GM12891 (cell line): ENCODE measurements around the gene EXD3.
"Not testable (repeated sequence)": the region's sequence is repeated elsewhere in the genome, so short reads cannot be mapped to it uniquely, and the experiment has no call there.

Experiments
- DNase-seq: peaks from one replicate; pipeline ENCODE4 v3.0.0; 2011; ENCODE audit warnings: low spot score; ENCODE audit not compliant: insufficient read length
- FAIRE-seq: peaks from 2 replicates; lab custom pipeline; 2011; peaks lifted over from hg19 to GRCh38; lab: Jason Lieb, UNC
- PAX5 ChIP-seq: IDR thresholded peaks from 2 replicates; pipeline ENCODE4 v1.6.1; 2011; ENCODE audit warnings: low read length, moderate library complexity, mild to moderate bottlenecking; ENCODE audit not compliant: insufficient read depth, severe bottlenecking
- POLR2A ChIP-seq: IDR thresholded peaks from 2 replicates; pipeline ENCODE4 v1.6.1; 2011; ENCODE audit warnings: low read depth, low read length, control low read depth
- POLR2AphosphoS5 ChIP-seq: IDR thresholded peaks from 2 replicates; pipeline ENCODE4 v1.6.1; 2011; ENCODE audit warnings: low read depth, low read length, control low read depth
- POU2F2 ChIP-seq: IDR thresholded peaks from 2 replicates; pipeline ENCODE4 v1.6.1; 2011; ENCODE audit warnings: low read depth, mild to moderate bottlenecking, control low read depth, low read length, moderate library complexity
- SPI1 ChIP-seq: IDR thresholded peaks from 2 replicates; pipeline ENCODE4 v1.6.1; 2011; ENCODE audit warnings: low read depth, low read length, control low read depth
- TAF1 ChIP-seq: IDR thresholded peaks from 2 replicates; pipeline ENCODE4 v1.6.1; 2011; ENCODE audit warnings: low read depth, low read length, control low read depth

The EXD3 gene

DNA sequence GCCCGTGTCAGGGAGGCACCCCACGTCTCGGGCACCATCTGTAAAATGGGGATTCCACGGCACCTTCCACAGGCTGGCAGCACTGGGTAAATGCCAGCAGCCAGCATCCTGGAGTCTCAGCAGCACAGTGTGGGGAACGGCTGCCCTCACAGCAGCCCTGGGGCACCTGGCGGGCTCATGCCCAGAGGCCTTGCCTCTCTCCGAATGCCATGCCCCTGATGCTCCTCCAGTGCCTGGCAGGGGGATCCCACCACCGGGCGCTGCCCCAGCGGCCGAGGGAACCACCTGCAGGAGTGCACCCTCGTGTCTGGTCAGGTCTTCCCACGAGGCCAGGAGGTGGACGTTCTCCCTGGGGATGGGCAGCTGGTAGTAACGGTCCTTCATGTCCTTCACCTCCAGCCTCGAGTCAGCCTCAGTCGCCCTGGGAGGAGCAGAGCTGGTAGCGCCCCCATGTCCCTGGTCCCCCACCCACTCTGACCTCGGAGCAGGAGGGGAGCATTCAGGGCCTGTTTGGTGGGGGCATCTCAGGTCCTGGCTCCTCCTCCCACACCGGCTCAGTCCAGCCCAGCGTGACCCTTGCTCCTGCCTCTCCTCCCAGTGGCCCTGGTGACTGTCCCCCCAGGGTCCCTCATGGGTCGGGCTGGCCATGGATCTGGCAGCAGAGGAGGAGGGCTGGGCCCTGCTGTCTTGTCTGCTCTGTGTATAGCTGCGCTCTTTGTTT lies 71.0 kb downstream of the EXD3 start:
- FAIRE-seq (no peak), DNase-seq (no peak)
- TF ChIP-seq POLR2AphosphoS5 (no peak), PAX5 (no peak), TAF1 (no peak), SPI1 (no peak), POLR2A (no peak), POU2F2 (no peak)

DNA sequence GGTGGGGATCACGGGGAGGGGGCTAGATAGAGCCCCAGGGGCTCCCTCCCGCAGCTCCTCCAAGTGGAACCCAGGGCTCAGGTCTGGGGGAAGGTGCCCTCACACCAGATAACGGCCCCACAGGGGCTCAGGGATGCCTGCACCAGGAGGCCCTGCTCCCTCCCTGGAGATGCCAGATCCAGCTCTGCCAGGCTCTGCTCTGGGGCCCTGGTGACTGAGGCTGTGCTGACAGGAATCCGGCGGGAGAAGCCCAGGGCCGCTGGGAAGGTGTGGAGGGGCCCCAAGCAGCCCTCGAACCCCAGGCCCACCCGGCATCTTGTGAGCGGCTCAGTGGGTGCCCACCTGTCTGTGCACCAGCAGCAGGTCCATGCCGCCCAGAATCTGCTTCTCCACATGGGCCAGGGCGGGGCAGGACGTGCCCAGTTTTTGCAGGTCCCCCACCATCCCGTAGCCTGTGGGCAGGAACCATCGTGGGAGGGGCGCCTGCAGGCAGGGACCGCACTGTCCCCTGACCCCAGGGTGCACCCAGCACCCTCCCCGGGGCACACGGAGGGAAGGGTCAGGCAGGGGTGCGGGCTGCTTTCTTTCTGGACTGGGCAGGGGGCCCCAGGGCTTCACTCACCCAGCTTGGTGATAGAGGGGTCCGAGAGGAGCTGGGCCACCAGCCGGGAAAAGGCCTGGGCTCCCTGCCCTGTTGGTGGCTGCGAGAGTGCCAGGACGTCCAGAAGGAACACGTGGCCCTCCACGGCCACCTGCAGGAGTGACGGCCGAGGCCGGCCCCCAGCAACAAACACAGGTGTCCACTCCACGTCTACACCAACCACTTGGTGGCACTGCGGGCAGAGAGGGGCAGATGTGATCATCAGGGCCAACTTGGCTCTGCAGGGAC lies 72.0 kb downstream of the EXD3 start:
- no peak for TF ChIP-seq POLR2A
- no peak for TF ChIP-seq PAX5
- no peak for TF ChIP-seq TAF1
- no peak for TF ChIP-seq POLR2AphosphoS5
- no peak for TF ChIP-seq SPI1
- no peak for TF ChIP-seq POU2F2
- DNase-seq, result no peak
- no peak for FAIRE-seq

DNA sequence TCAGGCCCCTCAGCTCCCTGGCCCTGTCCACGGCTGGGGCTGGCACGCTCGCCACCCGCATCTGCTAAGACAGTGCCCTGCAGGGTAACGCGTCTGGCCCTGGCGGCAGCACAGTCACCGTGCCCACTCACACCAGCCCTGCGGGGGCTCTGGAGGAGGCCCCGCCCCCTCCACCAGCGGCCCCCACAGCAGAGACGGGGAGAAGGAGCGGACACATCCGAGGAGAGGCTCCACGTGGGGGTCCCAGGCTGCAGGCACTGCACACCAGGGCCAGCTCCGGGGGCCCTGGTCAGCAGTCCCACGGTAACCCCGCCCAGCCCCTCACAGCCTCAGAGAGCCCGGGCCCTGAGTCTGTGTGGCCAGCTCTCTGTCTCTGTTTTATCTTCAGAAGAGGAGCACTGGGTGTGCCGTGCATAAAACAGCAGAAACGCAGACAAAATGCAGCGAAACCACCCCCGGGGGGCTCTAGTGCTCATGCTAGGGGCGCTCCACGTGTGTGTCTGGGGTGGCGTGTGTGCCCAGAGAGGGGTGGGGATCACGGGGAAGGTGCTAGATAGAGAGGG lies 73.4 kb downstream of the EXD3 start:
- DNase-seq, result no peak
- TF ChIP-seq POU2F2 (no peak), POLR2AphosphoS5 (no peak), PAX5 (no peak), TAF1 (no peak), POLR2A (no peak), SPI1 (no peak)
- FAIRE-seq, result no peak

DNA sequence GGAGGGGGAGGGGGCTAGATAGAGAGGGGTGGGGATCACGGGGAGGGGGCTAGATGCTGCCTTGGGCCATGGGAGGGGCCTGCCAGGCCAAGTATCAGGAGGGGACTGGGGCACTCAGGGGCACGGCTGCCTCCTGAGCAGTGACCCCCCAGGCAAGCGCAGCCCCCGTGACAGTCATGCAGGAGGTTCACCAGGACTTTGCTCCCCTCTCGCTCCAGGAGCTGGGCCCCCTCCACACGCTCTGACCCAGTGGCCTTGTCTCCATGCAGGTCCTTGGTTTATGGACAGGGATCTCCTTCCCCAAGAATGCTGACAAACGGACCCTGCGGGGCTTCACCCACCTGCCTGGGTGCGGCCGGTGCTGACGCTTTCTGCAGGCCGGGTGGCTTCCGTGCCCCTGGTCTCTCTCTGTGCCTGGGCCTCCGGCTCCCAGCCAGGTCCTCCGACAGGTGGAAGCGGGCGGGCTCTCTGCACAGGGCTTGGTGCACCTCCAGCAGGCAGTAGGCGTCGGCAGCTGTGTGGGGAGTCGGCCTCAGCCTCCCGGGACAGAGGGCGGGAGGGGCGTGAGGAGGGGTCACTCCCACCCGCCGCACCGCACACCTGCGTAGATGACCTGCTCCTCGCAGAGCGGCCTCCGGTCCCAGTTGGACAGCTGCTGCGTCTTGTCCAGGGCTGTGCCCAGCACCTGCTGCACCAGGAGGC lies 74.0 kb downstream of the EXD3 start:
- no peak for FAIRE-seq
- TF ChIP-seq PAX5, result no peak
- no peak for TF ChIP-seq TAF1
- TF ChIP-seq POLR2A, result no peak
- TF ChIP-seq POU2F2, result no peak
- no peak for TF ChIP-seq SPI1
- TF ChIP-seq POLR2AphosphoS5, result no peak
- DNase-seq, result no peak

DNA sequence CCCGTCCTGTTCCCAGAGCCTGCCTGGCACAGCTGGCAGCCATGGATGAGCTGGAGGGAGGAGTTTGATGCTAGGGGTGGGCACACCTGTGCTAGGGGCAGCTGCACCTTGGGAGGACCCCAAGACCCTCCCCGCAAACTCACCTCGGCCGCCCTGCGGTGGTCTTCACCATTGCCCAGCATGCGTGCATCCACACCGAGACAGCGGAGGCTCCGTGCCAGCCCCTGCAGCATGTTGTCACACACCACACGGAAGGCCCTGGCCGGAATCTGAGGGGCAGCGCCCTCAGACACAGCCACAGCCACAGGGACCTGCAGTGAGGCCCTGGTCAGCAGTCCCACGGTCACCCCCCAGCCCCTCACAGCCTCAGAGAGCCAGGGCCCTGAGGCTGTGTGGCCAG lies 75.0 kb downstream of the EXD3 start:
- TF ChIP-seq POLR2AphosphoS5 (no peak), POU2F2 (no peak), TAF1 (no peak), SPI1 (no peak), PAX5 (no peak), POLR2A (no peak)
- FAIRE-seq (no peak), DNase-seq (no peak)

DNA sequence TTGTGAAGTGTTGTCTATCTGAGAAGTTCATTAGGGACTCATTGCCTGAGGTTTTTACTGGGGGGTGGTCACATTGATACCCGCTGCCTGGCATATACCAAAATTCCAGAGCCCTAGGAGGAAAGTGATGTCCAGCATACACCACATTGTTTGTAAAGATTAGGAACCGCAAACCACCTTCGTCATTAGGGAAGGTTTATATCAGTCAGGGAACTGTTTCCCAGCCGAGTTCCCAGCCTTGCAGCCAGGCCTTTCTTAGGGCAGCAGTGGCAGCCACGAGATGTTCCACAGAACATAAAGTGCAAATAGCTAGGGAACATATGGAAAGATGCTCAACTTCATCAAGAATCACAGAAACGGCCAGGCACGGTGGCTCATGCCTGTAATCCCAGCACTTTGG lies 80.5 kb downstream of the EXD3 start:
- TF ChIP-seq TAF1, result no peak
- TF ChIP-seq POLR2AphosphoS5, result no peak
- DNase-seq, result no peak
- FAIRE-seq, result no peak

DNA sequence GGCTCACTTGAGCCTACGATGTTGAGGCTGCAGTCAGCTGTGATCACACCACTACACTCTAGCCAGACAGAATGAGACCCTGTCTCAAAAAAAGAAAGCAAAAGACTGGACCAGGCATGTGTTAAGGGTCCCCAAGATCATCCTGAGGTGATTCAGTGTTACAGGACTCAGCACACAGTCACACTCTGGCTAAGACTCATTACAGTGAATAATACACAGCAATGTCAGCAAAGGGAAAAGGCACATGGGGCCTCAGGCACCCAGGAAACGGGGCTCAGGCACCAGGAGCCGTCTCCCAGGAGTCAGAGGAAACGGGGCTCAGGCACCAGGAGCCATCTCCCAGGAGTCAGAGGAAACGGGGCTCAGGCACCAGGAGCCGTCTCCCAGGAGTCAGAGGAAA lies 81.7 kb downstream of the EXD3 start:
- no peak for FAIRE-seq
- TF ChIP-seq POLR2A (no peak), SPI1 (no peak), PAX5 (no peak)

DNA sequence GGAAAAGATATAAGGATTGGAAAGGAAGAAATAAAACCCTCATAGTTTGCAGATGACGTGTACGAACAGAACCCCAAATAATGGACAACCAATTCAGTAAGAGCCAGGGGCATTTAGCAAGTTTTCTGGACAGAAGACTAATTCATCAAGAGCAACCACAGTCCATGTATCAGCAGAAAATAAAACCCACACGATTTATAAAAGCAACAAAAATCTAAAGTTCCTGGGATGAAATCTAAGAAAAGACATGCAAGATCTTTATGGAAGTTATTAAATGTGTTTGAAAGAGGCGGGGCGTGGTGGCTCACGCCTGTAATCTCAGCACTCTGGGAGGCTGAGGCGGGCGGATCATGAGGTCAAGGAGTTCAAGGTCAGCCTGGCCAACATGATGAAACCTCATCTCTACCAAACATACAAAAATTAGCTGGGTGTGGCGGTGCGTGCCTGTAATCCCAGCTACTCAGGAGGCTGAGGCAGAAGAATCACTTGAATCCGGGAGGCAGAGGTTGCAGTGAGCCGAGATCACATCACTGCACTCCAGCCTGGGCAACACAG lies 83.0 kb downstream of the EXD3 start:
- not testable (repeated sequence) for FAIRE-seq, DNase-seq

More for the DNA sequence above, 81.7 kb downstream of the EXD3 start:
- no peak for DNase-seq
